ENCODE results near the gene ATF5. TPM values are rescaled to one million over a fixed set of nuclear protein-coding genes. Genes with fewer than 3 reads are reported as not detected.

ATF5 gene
- polyA plus RNA-seq, 3 donors, result 5.8 to 22.1 (median 6.0) TPM

DNA sequence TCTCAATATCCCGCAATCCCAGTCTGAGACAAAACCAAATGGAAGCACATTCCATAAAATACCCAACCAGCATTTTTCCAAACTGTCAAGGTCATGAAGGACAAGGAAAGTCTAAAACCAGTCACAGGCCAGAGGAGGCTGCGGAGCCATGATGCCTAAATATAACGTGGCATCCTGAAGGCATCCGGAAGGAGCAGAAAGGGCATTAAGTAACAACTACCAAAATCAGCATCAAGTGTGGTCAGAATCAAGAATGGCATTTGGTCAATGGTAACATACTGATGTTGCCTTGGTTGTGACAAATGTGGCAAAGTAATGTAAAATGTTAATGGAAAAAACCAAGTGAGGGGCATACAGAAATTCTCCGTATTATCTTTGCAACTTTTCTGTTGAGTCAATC lies 3.5 kb upstream of the ATF5 start:
- H3K27ac Mint-ChIP-seq, result peak overlapping the region in 3 of 7 donors; percentile 62 to 74 (median 69)
- Histone ChIP-seq H3K27me3 (ENCODE audit: control insufficient read depth in 2 of 2, insufficient read depth in 2 of 2, low read length in 2 of 2) (no peaks in the 10 kb centered on the region), H3K9me3 (replicated peaks in 1 of 2; ENCODE audit: control insufficient read depth in 1 of 2, insufficient read depth in 1 of 2, low read length in 2 of 2) (no peaks in the 10 kb centered on the region), H3K9ac (ENCODE audit: insufficient read depth, low read length, poor library complexity, severe bottlenecking) (no peak overlapping the region), H3K4me2 (replicated peaks; ENCODE audit: extremely low read depth, low read length, poor library complexity, severe bottlenecking) (no peak overlapping the region), H3K4me3 (replicated peaks in 1 of 3; ENCODE audit: low read depth in 2 of 3, low read length in 3 of 3) (no peak overlapping the region), H3K36me3 (replicated peaks in 1 of 2; ENCODE audit: control insufficient read depth in 1 of 2, insufficient read depth in 2 of 2, low read length in 2 of 2) (peaks cover 51 to 68% of the 10 kb centered on the region in 2 donors), H2AFZ (ENCODE audit: insufficient read depth, low read depth, low read length, poor library complexity, severe bottlenecking) (no peak overlapping the region), H3K4me1 (ENCODE audit: control insufficient read depth in 1 of 2, insufficient read depth in 2 of 2, low read length in 2 of 2) (peaks cover 48 to 76% of the 10 kb centered on the region in 2 donors), H3K27ac (ENCODE audit: low read depth in 1 of 2, low read length in 2 of 2) (no peak overlapping the region), H3K79me2 (ENCODE audit: insufficient read depth, low read length) (peaks cover 76% of the 10 kb centered on the region), H4K20me1 (ENCODE audit: insufficient read depth, low read length) (peaks cover 82% of the 10 kb centered on the region)
- no peak for DNase-seq
- H3K4me1 Mint-ChIP-seq, result peaks cover 67% of the 10 kb centered on the region
- intact Hi-C loops (cut with micrococcal nuclease), result loop anchor here in 1 of 2 donors (5.0 kb wide), 1 partner anchor 38 kb away; no protein-coding TSS in a partner anchor
- TF ChIP-seq CTCF (IDR thresholded peaks at IDR 0.05), result no peak
- H3K4me3 Mint-ChIP-seq, result no peak overlapping the region
- 97% methylated on average over 4 of the region's 5 CpGs for WGBS (ENCODE audit: insufficient coverage)
- H3K9me3 Mint-ChIP-seq, result peaks cover 0 to 4% (median 0%) of the 10 kb centered on the region in 7 donors
- peaks cover 0 to 6% (median 0%) of the 10 kb centered on the region in 3 donors for H3K27me3 Mint-ChIP-seq (ENCODE audit: low read depth in 3 of 3)
- peaks cover 53 to 71% of the 10 kb centered on the region in 2 donors for H3K36me3 Mint-ChIP-seq

DNA sequence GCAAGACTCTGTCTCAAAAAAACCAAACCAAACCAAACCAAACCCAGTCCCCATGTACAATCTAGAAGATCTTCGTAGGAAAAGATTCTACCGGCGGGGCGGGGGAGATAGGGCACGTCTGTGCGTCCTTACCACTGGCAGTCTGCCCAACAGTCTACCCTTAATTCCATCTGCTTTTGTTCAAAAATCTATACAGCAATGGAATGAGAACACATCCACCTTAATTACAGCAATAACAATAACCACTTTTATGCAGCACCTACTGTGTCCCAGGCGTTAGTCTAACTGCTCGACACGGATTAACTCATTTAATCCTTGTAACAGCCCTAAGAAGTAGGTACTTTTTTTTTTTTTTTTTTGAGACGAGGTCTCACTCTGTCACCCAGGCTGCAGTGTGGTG lies 2.5 kb upstream of the ATF5 start:
- Histone ChIP-seq H3K27ac (ENCODE audit: low read depth in 1 of 2, low read length in 2 of 2) (peak overlapping the region in 1 of 2 donors; percentile 88), H3K27me3 (ENCODE audit: control insufficient read depth in 2 of 2, insufficient read depth in 2 of 2, low read length in 2 of 2) (no peaks in the 10 kb centered on the region), H3K4me1 (ENCODE audit: control insufficient read depth in 1 of 2, insufficient read depth in 2 of 2, low read length in 2 of 2) (peaks cover 50 to 80% of the 10 kb centered on the region in 2 donors), H3K9ac (ENCODE audit: insufficient read depth, low read length, poor library complexity, severe bottlenecking) (no peak overlapping the region), H4K20me1 (ENCODE audit: insufficient read depth, low read length) (peaks cover 82% of the 10 kb centered on the region), H2AFZ (ENCODE audit: insufficient read depth, low read depth, low read length, poor library complexity, severe bottlenecking) (no peak overlapping the region), H3K36me3 (replicated peaks in 1 of 2; ENCODE audit: control insufficient read depth in 1 of 2, insufficient read depth in 2 of 2, low read length in 2 of 2) (peaks cover 44 to 66% of the 10 kb centered on the region in 2 donors), H3K4me3 (replicated peaks in 1 of 3; ENCODE audit: low read depth in 2 of 3, low read length in 3 of 3) (no peak overlapping the region), H3K4me2 (replicated peaks; ENCODE audit: extremely low read depth, low read length, poor library complexity, severe bottlenecking) (no peak overlapping the region), H3K9me3 (replicated peaks in 1 of 2; ENCODE audit: control insufficient read depth in 1 of 2, insufficient read depth in 1 of 2, low read length in 2 of 2) (no peaks in the 10 kb centered on the region), H3K79me2 (ENCODE audit: insufficient read depth, low read length) (peaks cover 65% of the 10 kb centered on the region)
- no peak for DNase-seq
- peak overlapping the region in 4 of 7 donors; percentile 48 to 96 (median 74) for H3K27ac Mint-ChIP-seq
- H3K9me3 Mint-ChIP-seq, result peaks cover 0 to 4% (median 0%) of the 10 kb centered on the region in 7 donors
- 100% methylated on average over 6 of the region's 10 CpGs for WGBS (ENCODE audit: insufficient coverage)
- no peak for TF ChIP-seq CTCF (IDR thresholded peaks at IDR 0.05)
- no peak overlapping the region for H3K4me3 Mint-ChIP-seq
- peaks cover 48 to 65% of the 10 kb centered on the region in 2 donors for H3K36me3 Mint-ChIP-seq
- peaks cover 0 to 6% (median 0%) of the 10 kb centered on the region in 3 donors for H3K27me3 Mint-ChIP-seq (ENCODE audit: low read depth in 3 of 3)
- H3K4me1 Mint-ChIP-seq, result peaks cover 66% of the 10 kb centered on the region
- intact Hi-C loops (cut with micrococcal nuclease), result loop anchor here in 1 of 2 donors (5.0 kb wide), 1 partner anchor 39 kb away; no protein-coding TSS in a partner anchor

Measured in CD14-positive monocyte (primary cell).